H9 (cell line): Measurements from ENCODE around the gene TRIM42. TPM values are rescaled to one million over a fixed set of nuclear protein-coding genes. Genes with fewer than 3 reads are reported as not detected.

ENCODE experiments used
- DNase-seq: peaks from one replicate; pipeline ENCODE4 v3.0.0-alpha.2; 2017
- H2AFZ ChIP-seq: one replicate; pipeline ENCODE4 v1.6.1; 2013; ENCODE audit warnings: mild to moderate bottlenecking, low read length, control low read depth, moderate library complexity
- H2AK5ac ChIP-seq: 2 replicates; pipeline ENCODE4 v1.6.1; 2013; ENCODE audit warnings: low read length, control low read depth, mixed read lengths; ENCODE audit not compliant: insufficient read length
- H2BK120ac ChIP-seq: one replicate; pipeline ENCODE4 v1.6.1; 2013; ENCODE audit warnings: low read depth, mild to moderate bottlenecking, low read length, control low read depth, inconsistent platforms; ENCODE audit not compliant: poor library complexity, severe bottlenecking
- H2BK12ac ChIP-seq: 2 replicates; pipeline ENCODE4 v1.6.1; 2013; ENCODE audit warnings: low read length, control low read depth, mixed read lengths, low read depth; ENCODE audit not compliant: insufficient read length
- H2BK15ac ChIP-seq: 2 replicates; pipeline ENCODE4 v1.6.1; 2013; ENCODE audit warnings: low read depth, low read length, control low read depth
- H2BK20ac ChIP-seq: one replicate; pipeline ENCODE4 v1.6.1; 2013; ENCODE audit warnings: low read depth, mild to moderate bottlenecking, low read length, control low read depth, inconsistent platforms; ENCODE audit not compliant: poor library complexity, severe bottlenecking
- H2BK5ac ChIP-seq: 2 replicates; pipeline ENCODE4 v1.6.1; 2013; ENCODE audit warnings: low read length, control low read depth, mixed read lengths; ENCODE audit not compliant: insufficient read length
- H3K14ac ChIP-seq: 2 replicates; pipeline ENCODE4 v1.6.1; 2013; ENCODE audit warnings: low read length, control low read depth; ENCODE audit not compliant: insufficient read depth
- H3K18ac ChIP-seq: 2 replicates; pipeline ENCODE4 v1.6.1; 2013; ENCODE audit warnings: low read depth, mild to moderate bottlenecking, mixed read lengths, low read length, control low read depth; ENCODE audit not compliant: insufficient read length
- H3K23ac ChIP-seq: 2 replicates; pipeline ENCODE4 v1.6.1; 2013; ENCODE audit warnings: low read length, control low read depth, mixed read lengths, low read depth; ENCODE audit not compliant: insufficient read length
- H3K23me2 ChIP-seq: 2 replicates; pipeline ENCODE4 v1.6.1; 2013; ENCODE audit warnings: low read depth, mild to moderate bottlenecking, mixed read lengths, low read length, control low read depth; ENCODE audit not compliant: insufficient read length, poor library complexity, severe bottlenecking
- H3K27ac ChIP-seq: 2 replicates; pipeline ENCODE4 v1.5.1; 2013; ENCODE audit warnings: low read length, control low read depth, mixed read lengths, low read depth; ENCODE audit not compliant: insufficient read length
- H3K27me3 ChIP-seq: 2 replicates; pipeline ENCODE4 v1.6.1; 2013; ENCODE audit warnings: low read length, control low read depth, inconsistent platforms; ENCODE audit not compliant: insufficient read depth
- H3K4ac ChIP-seq: 2 replicates; pipeline ENCODE4 v1.6.1; 2013; ENCODE audit warnings: low read depth, mild to moderate bottlenecking, control low read depth, inconsistent platforms, low read length, moderate library complexity
- H3K4me1 ChIP-seq: 2 replicates; pipeline ENCODE4 v1.6.1; 2013; ENCODE audit warnings: low read length, control low read depth, inconsistent platforms; ENCODE audit not compliant: insufficient read depth
- H3K4me2 ChIP-seq: 2 replicates; pipeline ENCODE4 v1.6.1; 2013; ENCODE audit warnings: low read length, control low read depth, mixed read lengths; ENCODE audit not compliant: insufficient read length, insufficient read depth
- H3K56ac ChIP-seq: 2 replicates; pipeline ENCODE4 v1.6.1; 2013; ENCODE audit warnings: low read depth, mild to moderate bottlenecking, mixed read lengths, low read length, control low read depth; ENCODE audit not compliant: insufficient read length
- H3K79me1 ChIP-seq: 2 replicates; pipeline ENCODE4 v1.6.1; 2013; ENCODE audit warnings: low read depth, mild to moderate bottlenecking, moderate library complexity, low read length, control low read depth, inconsistent platforms; ENCODE audit not compliant: insufficient read depth, poor library complexity, severe bottlenecking
- H3K79me2 ChIP-seq: 2 replicates; pipeline ENCODE4 v1.6.1; 2013; ENCODE audit warnings: low read length, control low read depth, inconsistent platforms; ENCODE audit not compliant: insufficient read depth
- H3K9ac ChIP-seq: 2 replicates; pipeline ENCODE4 v1.6.1; 2013; ENCODE audit warnings: low read length, control low read depth, mixed read lengths; ENCODE audit not compliant: insufficient read length; ENCODE audit errors: extremely low read depth
- H3K9me3 ChIP-seq: one replicate; pipeline ENCODE4 v1.6.1; 2013; ENCODE audit warnings: low read depth, low read length, inconsistent platforms; ENCODE audit not compliant: control insufficient read depth
- H3T11ph ChIP-seq: one replicate; pipeline ENCODE4 v1.6.1; 2013; ENCODE audit warnings: mild to moderate bottlenecking, low read length, control low read depth, inconsistent platforms
- H4K20me1 ChIP-seq: one replicate; pipeline ENCODE4 v1.6.1; 2013; ENCODE audit not compliant: control insufficient read depth, insufficient read length, insufficient read depth
- H4K5ac ChIP-seq: 2 replicates; pipeline ENCODE4 v1.6.1; 2013; ENCODE audit warnings: low read depth, mild to moderate bottlenecking, mixed read lengths, low read length, control low read depth; ENCODE audit not compliant: insufficient read length
- H4K8ac ChIP-seq: replicated peaks from 2 replicates; pipeline ENCODE4 v1.6.1; 2013; ENCODE audit warnings: low read length, control low read depth, mixed read lengths, low read depth; ENCODE audit not compliant: insufficient read length
- H4K91ac ChIP-seq: 2 replicates; pipeline ENCODE4 v1.6.1; 2013; ENCODE audit warnings: low read depth, mild to moderate bottlenecking, moderate library complexity, mixed read lengths, low read length, control low read depth; ENCODE audit not compliant: insufficient read length
- H3K27ac Mint-ChIP-seq, 3 experiments: 2 replicates in 2 of 3; 3 replicates in 1 of 3; pipeline ENCODE4 v1.8.0; 2020 to 2021; ENCODE audit warnings: mixed read lengths in 3 of 3, mild to moderate bottlenecking in 1 of 3, moderate library complexity in 1 of 3
- H3K27me3 Mint-ChIP-seq: 2 replicates; pipeline ENCODE4 v1.8.0; 2021; ENCODE audit warnings: low read depth, mild to moderate bottlenecking, moderate library complexity, mixed read lengths
- H3K36me3 Mint-ChIP-seq, 3 experiments: 2 replicates in 2 of 3; 3 replicates in 1 of 3; pipeline ENCODE4 v1.8.0; 2020 to 2021; ENCODE audit warnings: low read depth in 3 of 3, mixed read lengths in 3 of 3; ENCODE audit not compliant: insufficient read depth in 1 of 3
- H3K4me1 Mint-ChIP-seq, 2 experiments: 2 replicates each; pipeline ENCODE4 v1.8.0; 2020; ENCODE audit warnings: mixed read lengths in 2 of 2
- H3K4me3 Mint-ChIP-seq, 2 experiments: 2 replicates in 1 of 2; 3 replicates in 1 of 2; pipeline ENCODE4 v1.8.0; 2020 to 2021; ENCODE audit warnings: mild to moderate bottlenecking in 2 of 2, mixed read lengths in 2 of 2, moderate library complexity in 1 of 2
- H3K9me3 Mint-ChIP-seq, 2 experiments: 2 replicates in 1 of 2; 3 replicates in 1 of 2; pipeline ENCODE4 v1.8.0; 2020; ENCODE audit warnings: mild to moderate bottlenecking in 2 of 2, mixed read lengths in 2 of 2, moderate library complexity in 1 of 2
- CTCF ChIP-seq: fragments of 200-600 bp; sonication (generic); conservative IDR thresholded peaks from 3 replicates; pipeline ENCODE4 v1.8.0; 2021; ENCODE audit warnings: antibody characterized with exemption, mild to moderate bottlenecking
- WGBS: extraction: QIAGEN DNeasy Blood & Tissue Kit; methylation state at CpG from one replicate; pipeline ENCODE4 v1.1.7; 2013; ENCODE audit warnings: missing lambda C conversion rate, low lambda C conversion rate, mixed read lengths; ENCODE audit not compliant: insufficient read length; ENCODE audit errors: extremely low coverage; 5-methylcytosine and 5-hydroxymethylcytosine counted together
- total RNA-seq: library from RNA; stranded (reverse); gene quantifications from 2 replicates; pipeline ENCODE4 v1.2.1, GENCODE V29; 2021

Gene TRIM42
- total RNA-seq, 1 experiment from 2014 or later = not detected

GRCh38 chr3:140717921-140718320 lies 40.1 kb downstream of the TRIM42 start:
- Histone ChIP-seq H2BK20ac (no peak overlapping the region), H3K4me2 (no peak overlapping the region), H2BK15ac (no peak overlapping the region), H2BK120ac (no peak overlapping the region), H3K27ac (no peak overlapping the region), H3K18ac (no peak overlapping the region), H4K20me1 (no peaks in the 10 kb centered on the region), H3K9me3 (no peaks in the 10 kb centered on the region), H2BK12ac (no peak overlapping the region), H3K79me1 (no peaks in the 10 kb centered on the region), H3K27me3 (no peaks in the 10 kb centered on the region), H3K23ac (no peak overlapping the region), H3K56ac (no peak overlapping the region), H3T11ph (no peak overlapping the region), H3K4me1 (no peaks in the 10 kb centered on the region), H2AK5ac (no peak overlapping the region), H3K9ac (no peak overlapping the region), H2AFZ (no peak overlapping the region), H3K14ac (no peak overlapping the region), H2BK5ac (no peak overlapping the region), H4K5ac (no peak overlapping the region), H4K8ac (no peak overlapping the region), H3K4ac (no peak overlapping the region), H4K91ac (no peak overlapping the region), H3K23me2 (no peaks in the 10 kb centered on the region), H3K79me2 (no peaks in the 10 kb centered on the region)
- no CpG with 5 or more reads among the region's 3 CpGs for WGBS
- H3K36me3 Mint-ChIP-seq = peaks cover 0 to 1% (median under 1%) of the 10 kb centered on the region in 3 experiments; a peak in 1 of 7 replicates
- no peak overlapping the region for H3K27ac Mint-ChIP-seq
- no peaks in the 10 kb centered on the region; a peak in 2 of 5 replicates for H3K9me3 Mint-ChIP-seq
- H3K4me3 Mint-ChIP-seq = no peak overlapping the region
- DNase-seq = no peak
- no peaks in the 10 kb centered on the region for H3K27me3 Mint-ChIP-seq
- TF ChIP-seq CTCF = no peak
- H3K4me1 Mint-ChIP-seq = peaks cover 16 to 17% of the 10 kb centered on the region in 2 experiments
